GM19023 (cell line): Measurements from ENCODE around the gene CDHR3.

Experiments
- ATAC-seq: cut with Tn5 transposase; IDR thresholded peaks from one replicate; pipeline ENCODE4 v1.9.1; 2021; ENCODE audit warnings: mild to moderate bottlenecking, moderate library complexity; ENCODE audit not compliant: unreplicated experiment

Gene CDHR3

GRCh38 chr7:106080300-106080987 is 117.4 kb downstream of the CDHR3 start:
- ATAC-seq: no peak

GRCh38 chr7:106082087-106082854 is 119.2 kb downstream of the CDHR3 start:
- ATAC-seq: no peak
